Gastroesophageal sphincter (tissue), 3 donors: ENCODE data around the gene WDR82.

Experiments
- EP300 ChIP-seq: sonication (generic); formaldehyde crosslinking; IDR thresholded peaks from one replicate; pipeline ENCODE4 v1.6.1; 2017; ENCODE audit warnings: antibody characterized with exemption, mild to moderate bottlenecking
- POLR2A ChIP-seq, 2 donors: fragments of 450-650 bp; IDR thresholded peaks; one replicate each; pipeline ENCODE4 v1.6.1; 2017; ENCODE audit warnings: antibody characterized with exemption in 2 of 2, mild to moderate bottlenecking in 2 of 2, moderate library complexity in 1 of 2
- TF ChIP-seq, protein P1 (sequence below), 4 experiments: fragments of 200-600 bp in 2 of 4; fragments of 450-650 bp in 2 of 4; sonication (generic) in 1 of 4; IDR thresholded peaks; one replicate each; pipeline ENCODE4 v1.5.1; 2017 to 2019; ENCODE audit warnings: antibody characterized with exemption in 4 of 4, mild to moderate bottlenecking in 2 of 4, moderate library complexity in 2 of 4

DNA sequence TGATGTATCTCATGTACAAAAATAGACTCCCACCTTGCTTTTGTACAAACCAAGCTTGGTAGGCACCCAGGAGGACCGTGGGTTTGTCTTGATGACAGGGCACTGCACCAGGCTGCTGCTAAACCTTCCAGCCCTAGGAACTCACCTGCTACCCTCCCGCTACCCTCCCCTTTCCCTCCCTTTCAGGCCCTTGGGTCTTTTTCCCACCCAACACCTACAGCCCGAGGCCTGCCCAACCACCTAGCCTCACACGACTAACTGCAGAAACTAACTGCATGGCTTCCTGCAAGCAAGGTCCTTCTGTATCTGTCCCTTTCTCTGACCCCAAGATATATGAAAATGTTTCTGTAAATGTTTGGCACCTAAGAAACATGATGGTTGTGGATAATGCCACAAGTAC is 21.8 kb downstream of the WDR82 start:
- TF ChIP-seq POLR2A (IDR thresholded peaks at IDR 0.05) (no peak), EP300 (no peak)
- TF ChIP-seq, protein P1, sequence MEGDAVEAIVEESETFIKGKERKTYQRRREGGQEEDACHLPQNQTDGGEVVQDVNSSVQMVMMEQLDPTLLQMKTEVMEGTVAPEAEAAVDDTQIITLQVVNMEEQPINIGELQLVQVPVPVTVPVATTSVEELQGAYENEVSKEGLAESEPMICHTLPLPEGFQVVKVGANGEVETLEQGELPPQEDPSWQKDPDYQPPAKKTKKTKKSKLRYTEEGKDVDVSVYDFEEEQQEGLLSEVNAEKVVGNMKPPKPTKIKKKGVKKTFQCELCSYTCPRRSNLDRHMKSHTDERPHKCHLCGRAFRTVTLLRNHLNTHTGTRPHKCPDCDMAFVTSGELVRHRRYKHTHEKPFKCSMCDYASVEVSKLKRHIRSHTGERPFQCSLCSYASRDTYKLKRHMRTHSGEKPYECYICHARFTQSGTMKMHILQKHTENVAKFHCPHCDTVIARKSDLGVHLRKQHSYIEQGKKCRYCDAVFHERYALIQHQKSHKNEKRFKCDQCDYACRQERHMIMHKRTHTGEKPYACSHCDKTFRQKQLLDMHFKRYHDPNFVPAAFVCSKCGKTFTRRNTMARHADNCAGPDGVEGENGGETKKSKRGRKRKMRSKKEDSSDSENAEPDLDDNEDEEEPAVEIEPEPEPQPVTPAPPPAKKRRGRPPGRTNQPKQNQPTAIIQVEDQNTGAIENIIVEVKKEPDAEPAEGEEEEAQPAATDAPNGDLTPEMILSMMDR (IDR thresholded peaks at IDR 0.05): no peak
